Brain microvascular endothelial cell (primary cell): ENCODE results near the gene LPIN1.

Source experiments
- DNase-seq: peaks from one replicate; pipeline ENCODE4 v3.0.0-alpha.2; 2020
- H3K27ac ChIP-seq: fragments of 250-450 bp; sonication (Bioruptor Pico); 2 replicates; pipeline ENCODE4 v1.5.1; 2020; ENCODE audit warnings: mild to moderate bottlenecking, moderate library complexity
- H3K27me3 ChIP-seq: fragments of 250-450 bp; sonication (Bioruptor Pico); replicated peaks from 2 replicates; pipeline ENCODE4 v1.5.1; 2020; ENCODE audit warnings: mild to moderate bottlenecking
- H3K36me3 ChIP-seq: fragments of 250-450 bp; sonication (Bioruptor Pico); replicated peaks from 2 replicates; pipeline ENCODE4 v1.5.1; 2020; ENCODE audit warnings: mild to moderate bottlenecking
- H3K4me3 ChIP-seq: 2 replicates; pipeline ENCODE4 v1.5.1; 2011; ENCODE audit warnings: low read depth, mild to moderate bottlenecking, control low read depth, low read length, moderate library complexity
- CTCF ChIP-seq: IDR thresholded peaks from 2 replicates; pipeline ENCODE4 v1.5.1; 2011; ENCODE audit warnings: low read depth, mild to moderate bottlenecking, moderate library complexity, low read length, control low read depth, inconsistent platforms; ENCODE audit errors: missing control alignments
- in situ Hi-C: cut with HindIII; loops from 2 replicates; pipeline ENCODE4 v1.10.0; 2017; ENCODE audit warnings: low sequenced_read_pairs, low pct_ligation_motif_present

The LPIN1 gene

GRCh38 chr2:11827547-11827946, 81.1 kb downstream of the LPIN1 start:
- Histone ChIP-seq H3K27me3 (no peaks in the 10 kb centered on the region), H3K36me3 (peaks cover 3% of the 10 kb centered on the region), H3K4me3 (no peak overlapping the region), H3K27ac (no peak overlapping the region)
- TF ChIP-seq CTCF = no peak
- DNase-seq = no peak
- in situ Hi-C loops = no loop called here

- peak overlapping the region; percentile 88 for H3K27ac ChIP-seq
- no peaks in the 10 kb centered on the region for H3K27me3 ChIP-seq
- no peak overlapping the region for H3K4me3 ChIP-seq
- peaks cover 3% of the 10 kb centered on the region for H3K36me3 ChIP-seq
- no peak for TF ChIP-seq CTCF
- no peak for DNase-seq
- in situ Hi-C loops = no loop called here
These were observed 82.5 kb downstream of the LPIN1 start for GRCh38 chr2:11828933-11829323.

GRCh38 chr2:11829324-11829946, 83.0 kb downstream of the LPIN1 start:
- Histone ChIP-seq H3K4me3 (peak overlapping the region; percentile 26), H3K27ac (peak overlapping the region; percentile 88), H3K27me3 (no peaks in the 10 kb centered on the region), H3K36me3 (peaks cover 3% of the 10 kb centered on the region)
- peak; percentile 33 for DNase-seq
- in situ Hi-C loops = no loop called here
- TF ChIP-seq CTCF = peak; percentile 72

GRCh38 chr2:11829947-11830707, 83.7 kb downstream of the LPIN1 start:
- peak overlapping the region; percentile 35 for H3K4me3 ChIP-seq
- peak; percentile 67 for TF ChIP-seq CTCF
- peaks cover 3% of the 10 kb centered on the region for H3K36me3 ChIP-seq
- H3K27ac ChIP-seq = peak overlapping the region; percentile 88
- DNase-seq = peak; percentile 95
- H3K27me3 ChIP-seq = no peaks in the 10 kb centered on the region
- in situ Hi-C loops = no loop called here

- no peak for TF ChIP-seq CTCF
- peak overlapping the region; percentile 88 for H3K27ac ChIP-seq
- peaks cover 3% of the 10 kb centered on the region for H3K36me3 ChIP-seq
- in situ Hi-C loops = no loop called here
- no peak for DNase-seq
- H3K4me3 ChIP-seq = peak overlapping the region; percentile 10
- H3K27me3 ChIP-seq = no peaks in the 10 kb centered on the region
These were observed 84.4 kb downstream of the LPIN1 start for GRCh38 chr2:11830708-11831301.
